HG03039 (cell line): ENCODE data around the gene CRCP.
"Not testable (repeated sequence)": the region's sequence is repeated elsewhere in the genome, so short reads cannot be mapped to it uniquely, and the experiment has no call there.

Experiments
- ATAC-seq: cut with Tn5 transposase; IDR thresholded peaks from one replicate; pipeline ENCODE4 v1.9.1; 2021; ENCODE audit warnings: mild to moderate bottlenecking, moderate library complexity; ENCODE audit not compliant: unreplicated experiment

The CRCP gene

GRCh38 chr7:66114743-66115649 is at the start of gene CRCP:
CRCP (plus strand) TSS chr7:66114847; CDS start chr7:66114963, 116 bp downstream.
- ATAC-seq: peak; percentile 84

- ATAC-seq: no peak
These were observed 44.9 kb upstream of the CRCP start for GRCh38 chr7:66069732-66070131.

GRCh38 chr7:66070222-66070621 is 44.4 kb upstream of the CRCP start:
- ATAC-seq: no peak

GRCh38 chr7:66072208-66072607 is 42.4 kb upstream of the CRCP start:
- ATAC-seq: not testable (repeated sequence)

GRCh38 chr7:66075590-66076461 is 38.8 kb upstream of the CRCP start, which contains the start of gene ASL:
ASL (plus strand) TSS chr7:66075819; CDS start chr7:66076082, 263 bp downstream.
- ATAC-seq: peak; percentile 99

- no peak for ATAC-seq
These were observed 38.0 kb upstream of the CRCP start for GRCh38 chr7:66076462-66077329.

- ATAC-seq: no peak
These were observed 36.6 kb upstream of the CRCP start for GRCh38 chr7:66078067-66078466.

- no peak for ATAC-seq
These were observed 32.6 kb upstream of the CRCP start for GRCh38 chr7:66082083-66082482.

GRCh38 chr7:66082886-66083415 is 31.7 kb upstream of the CRCP start:
- no peak for ATAC-seq

- no peak for ATAC-seq
These were observed 31.0 kb upstream of the CRCP start for GRCh38 chr7:66083677-66084076.

GRCh38 chr7:66088861-66089838 is 25.5 kb upstream of the CRCP start:
- no peak for ATAC-seq

GRCh38 chr7:66092654-66093053 is 22.0 kb upstream of the CRCP start:
- no peak for ATAC-seq

- ATAC-seq: no peak
These were observed 19.6 kb upstream of the CRCP start for GRCh38 chr7:66095010-66095409.

- ATAC-seq: no peak
These were observed 15.5 kb upstream of the CRCP start for GRCh38 chr7:66099232-66099550.

- ATAC-seq: peak; percentile 71
These were observed 14.9 kb upstream of the CRCP start for GRCh38 chr7:66099551-66100407.

GRCh38 chr7:66100408-66101050 is 14.1 kb upstream of the CRCP start:
- no peak for ATAC-seq

- not testable (repeated sequence) for ATAC-seq
These were observed 12.5 kb upstream of the CRCP start for GRCh38 chr7:66102168-66102567.

- ATAC-seq: not testable (repeated sequence)
These were observed 10.7 kb upstream of the CRCP start for GRCh38 chr7:66103994-66104393.
